ENCODE results near the gene ATN1. TPM values are rescaled to one million over a fixed set of nuclear protein-coding genes. Genes with fewer than 3 reads are reported as not detected.
A peak's percentile ranks its signal among the peaks of the same experiment; 100 is the strongest.

ATN1 gene
- total RNA-seq, 2 experiments from 2014 or later = 0.98 to 6.7 TPM

DNA sequence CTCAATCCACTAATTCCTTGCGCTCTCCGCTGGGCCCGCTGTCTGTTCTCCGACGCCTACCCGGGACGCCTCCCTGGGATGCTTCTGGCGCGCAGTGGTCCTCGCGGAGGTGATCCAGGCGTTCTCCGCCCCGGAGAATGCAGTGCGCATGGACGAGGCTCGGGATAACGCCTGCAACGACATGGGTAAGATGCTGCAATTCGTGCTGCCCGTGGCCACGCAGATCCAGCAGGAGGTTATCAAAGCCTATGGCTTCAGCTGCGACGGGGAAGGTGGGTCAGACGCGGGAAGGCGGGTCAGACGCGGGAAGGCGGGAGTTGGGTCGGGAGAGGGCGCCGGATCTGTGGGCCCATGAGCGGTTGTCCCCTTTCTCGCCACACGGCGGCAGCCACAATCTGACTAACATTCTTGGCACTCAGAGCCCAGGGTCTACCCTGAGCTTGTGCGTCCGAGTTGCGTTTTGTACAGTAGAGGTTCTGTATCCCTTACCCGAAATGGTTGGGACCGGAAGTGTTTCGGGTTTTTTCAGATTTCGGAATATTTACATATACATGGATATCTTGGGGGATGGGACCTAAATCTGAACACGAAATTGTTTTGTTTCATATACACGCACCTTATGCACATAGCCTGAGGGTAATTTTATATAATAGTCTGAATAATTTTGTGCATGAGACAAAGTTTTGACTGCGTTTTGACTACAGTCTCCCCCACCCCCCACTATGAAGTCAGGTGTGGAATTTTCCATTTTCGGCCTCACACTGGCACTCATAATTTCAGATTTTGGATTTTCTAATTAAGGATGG is 16.8 kb downstream of the ATN1 start:
- H3K4me2 ChIP-seq (ENCODE audit: low read length) = peak overlapping the region; percentile 89
- no peaks in the 10 kb centered on the region for H3K9me2 ChIP-seq (ENCODE audit: insufficient read depth, low read length)
- no peaks in the 10 kb centered on the region for H3K36me3 ChIP-seq (ENCODE audit: insufficient read depth, low read length)
- ChIA-PET CTCF (ENCODE audit: unreplicated experiment) (interaction anchor here (0.6 to 6.0 kb wide), 6 partner anchors 8 to 167 kb away, joined by 3 to 110 read pairs (median 4); no protein-coding TSS in a partner anchor), POLR2A (interaction anchor here (0.7 to 5.6 kb wide), 26 partner anchors 8 to 698 kb away, joined by 3 to 155 read pairs (median 4); partner anchors contain the start of genes C1R, C1RL, CDCA3 and EMG1)
- intact Hi-C loops (cut with micrococcal nuclease; ENCODE audit: unreplicated experiment) = loop anchor here (1.0 to 2.0 kb wide), 5 partner anchors 16 to 164 kb away; partner anchors contain the start of genes C1R, C1RL and LPCAT3
- peaks cover 9% of the 10 kb centered on the region; the same call in 1 of the 2 replicates for H3K79me2 ChIP-seq (ENCODE audit: insufficient read depth, low read depth, low read length)
- peak; percentile 96 for DNase-seq (ENCODE audit: low spot score)
- H3K27ac ChIP-seq (ENCODE audit: low read depth, low read length, poor library complexity, severe bottlenecking) = peak overlapping the region; percentile 96
- H3K4me1 ChIP-seq (ENCODE audit: insufficient read depth, low read length, poor library complexity, severe bottlenecking) = peaks cover 49% of the 10 kb centered on the region
- no peaks in the 10 kb centered on the region for H3K9me3 ChIP-seq (ENCODE audit: low read length)
- H3K4me3 ChIP-seq (ENCODE audit: low read depth, low read length, poor library complexity, severe bottlenecking) = peak overlapping the region; percentile 73
- peak overlapping the region; percentile 53; the same call in 1 of the 2 replicates for H2AFZ ChIP-seq (ENCODE audit: low read length)
- H4K20me1 ChIP-seq (ENCODE audit: insufficient read depth, low read length) = no peaks in the 10 kb centered on the region
- no TSS peak for BruUV-seq (replicated peaks)
- TF ChIP-seq, protein P1, sequence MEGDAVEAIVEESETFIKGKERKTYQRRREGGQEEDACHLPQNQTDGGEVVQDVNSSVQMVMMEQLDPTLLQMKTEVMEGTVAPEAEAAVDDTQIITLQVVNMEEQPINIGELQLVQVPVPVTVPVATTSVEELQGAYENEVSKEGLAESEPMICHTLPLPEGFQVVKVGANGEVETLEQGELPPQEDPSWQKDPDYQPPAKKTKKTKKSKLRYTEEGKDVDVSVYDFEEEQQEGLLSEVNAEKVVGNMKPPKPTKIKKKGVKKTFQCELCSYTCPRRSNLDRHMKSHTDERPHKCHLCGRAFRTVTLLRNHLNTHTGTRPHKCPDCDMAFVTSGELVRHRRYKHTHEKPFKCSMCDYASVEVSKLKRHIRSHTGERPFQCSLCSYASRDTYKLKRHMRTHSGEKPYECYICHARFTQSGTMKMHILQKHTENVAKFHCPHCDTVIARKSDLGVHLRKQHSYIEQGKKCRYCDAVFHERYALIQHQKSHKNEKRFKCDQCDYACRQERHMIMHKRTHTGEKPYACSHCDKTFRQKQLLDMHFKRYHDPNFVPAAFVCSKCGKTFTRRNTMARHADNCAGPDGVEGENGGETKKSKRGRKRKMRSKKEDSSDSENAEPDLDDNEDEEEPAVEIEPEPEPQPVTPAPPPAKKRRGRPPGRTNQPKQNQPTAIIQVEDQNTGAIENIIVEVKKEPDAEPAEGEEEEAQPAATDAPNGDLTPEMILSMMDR (conservative IDR thresholded peaks at IDR 0.05; ENCODE audit: low read length) = peak; percentile 93
- no peak for TF ChIP-seq EZH2phosphoT487 (IDR thresholded peaks at IDR 0.05; ENCODE audit: borderline replicate concordance, low read depth, low read length)

DNA sequence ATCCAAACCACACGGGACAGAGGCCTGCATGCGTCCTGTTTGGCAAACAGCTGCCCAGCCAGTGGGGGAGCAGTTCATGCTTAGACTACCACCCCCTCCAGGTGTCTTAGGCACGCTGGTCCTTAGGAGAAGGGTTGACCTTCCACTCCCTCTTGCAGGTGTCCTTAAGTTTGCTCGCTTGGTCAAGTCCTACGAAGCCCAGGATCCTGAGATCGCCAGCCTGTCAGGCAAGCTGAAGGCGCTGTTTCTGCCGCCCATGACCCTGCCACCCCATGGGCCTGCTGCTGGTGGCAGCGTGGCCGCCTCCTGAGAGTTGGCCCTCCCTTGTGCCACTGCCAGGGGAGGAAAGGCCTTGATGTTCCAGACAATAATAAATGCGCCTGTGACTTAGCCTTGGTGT is 17.9 kb downstream of the ATN1 start:
- H3K4me1 ChIP-seq (ENCODE audit: insufficient read depth, low read length, poor library complexity, severe bottlenecking) = peaks cover 57% of the 10 kb centered on the region
- no peaks in the 10 kb centered on the region for H3K9me3 ChIP-seq (ENCODE audit: low read length)
- peak overlapping the region; percentile 96 for H3K27ac ChIP-seq (ENCODE audit: low read depth, low read length, poor library complexity, severe bottlenecking)
- CTCF ChIA-PET (ENCODE audit: unreplicated experiment) = interaction anchor here (1.2 to 6.0 kb wide), 2 partner anchors 15 to 22 kb away, joined by 3 to 110 read pairs; no protein-coding TSS in a partner anchor
- TF ChIP-seq, protein P1 (conservative IDR thresholded peaks at IDR 0.05; ENCODE audit: low read length) = no peak
- TF ChIP-seq EZH2phosphoT487 (IDR thresholded peaks at IDR 0.05; ENCODE audit: borderline replicate concordance, low read depth, low read length) = no peak
- no peaks in the 10 kb centered on the region for H3K9me2 ChIP-seq (ENCODE audit: insufficient read depth, low read length)
- H3K79me2 ChIP-seq (ENCODE audit: insufficient read depth, low read depth, low read length) = peaks cover 9% of the 10 kb centered on the region; the same call in 1 of the 2 replicates
- H4K20me1 ChIP-seq (ENCODE audit: insufficient read depth, low read length) = no peaks in the 10 kb centered on the region
- peak overlapping the region; percentile 89 for H3K4me2 ChIP-seq (ENCODE audit: low read length)
- DNase-seq (ENCODE audit: low spot score) = peak; percentile 49
- BruUV-seq (replicated peaks) = no TSS peak
- POLR2A ChIA-PET = interaction anchor here (0.6 to 5.6 kb wide), 11 partner anchors 8 to 162 kb away, joined by 3 to 155 read pairs (median 8); partner anchors contain the start of genes C1RL, CDCA3 and SPSB2
- H3K4me3 ChIP-seq (ENCODE audit: low read depth, low read length, poor library complexity, severe bottlenecking) = peak overlapping the region; percentile 73
- no peaks in the 10 kb centered on the region for H3K36me3 ChIP-seq (ENCODE audit: insufficient read depth, low read length)
- intact Hi-C loops (cut with micrococcal nuclease; ENCODE audit: unreplicated experiment) = loop anchor here (2.0 kb wide), 1 partner anchor 163 kb away; the partner anchor contains the start of gene C1RL
- no peak overlapping the region; the same call in 1 of the 2 replicates for H2AFZ ChIP-seq (ENCODE audit: low read length)

All from OCI-LY7 (cell line).